Stimulated activated CD4-positive, alpha-beta T cell treated with anti-CD3 and anti-CD28 coated beads, Interleukin-15, amount 100 ng/mL, for 1 hour (primary cell): Measurements from ENCODE around the gene KCNQ5.
A peak's percentile ranks its signal among the peaks of the same experiment; 100 is the strongest.
"Not testable (repeated sequence)": the region's sequence is repeated elsewhere in the genome, so short reads cannot be mapped to it uniquely, and the experiment has no call there.

Experiments used
- DNase-seq, 2 donors: peaks; one replicate each; pipeline ENCODE4 v3.0.0-alpha.2; 2020; ENCODE audit warnings: low read depth in 1 of 2, low spot score in 1 of 2

KCNQ5 gene

DNA sequence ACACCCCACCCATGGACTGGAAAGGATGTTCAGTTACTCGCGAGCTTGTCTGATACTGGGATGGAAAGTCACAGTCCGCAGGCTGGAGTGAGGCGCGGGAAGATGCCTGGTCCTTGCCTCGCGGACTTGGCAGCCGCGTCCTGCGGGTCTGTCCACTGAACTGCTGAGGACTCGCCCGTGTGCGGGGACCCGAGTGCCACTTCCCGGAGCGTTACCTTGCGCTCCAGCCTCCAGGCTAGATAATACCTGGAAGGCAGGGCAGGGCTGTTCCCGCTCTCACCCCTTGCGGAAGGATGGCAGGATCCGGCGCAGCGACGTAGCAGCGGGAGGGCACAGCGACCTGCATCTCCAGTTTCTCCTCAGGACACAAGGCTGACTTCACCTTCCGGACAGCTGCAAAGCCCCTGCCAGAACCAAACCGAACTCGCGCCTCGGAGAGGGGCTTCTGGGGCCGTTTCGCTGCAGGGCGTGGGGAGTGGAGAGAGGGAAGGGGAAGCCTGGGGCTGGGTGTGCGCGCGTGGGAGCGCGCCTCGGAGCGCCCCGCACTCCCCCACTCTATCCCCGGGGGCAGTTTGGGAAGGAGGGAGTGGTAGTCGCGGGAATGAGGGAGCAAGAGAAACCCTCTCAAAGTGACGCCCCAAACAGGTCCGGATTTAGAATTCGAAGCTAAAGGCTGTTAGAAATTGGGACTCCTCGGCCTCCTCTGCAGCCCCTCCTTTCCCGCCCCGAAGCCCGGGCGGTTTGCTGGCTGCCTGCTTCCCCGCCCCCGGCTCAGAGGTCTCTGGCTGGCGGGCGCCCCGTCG is at the start of gene KCNQ5:
TSS of gene KCNQ5 (plus strand) at position 774 of the 803 bp plus-strand sequence.
- peak in 1 of 2 donors; percentile 10 for DNase-seq

DNA sequence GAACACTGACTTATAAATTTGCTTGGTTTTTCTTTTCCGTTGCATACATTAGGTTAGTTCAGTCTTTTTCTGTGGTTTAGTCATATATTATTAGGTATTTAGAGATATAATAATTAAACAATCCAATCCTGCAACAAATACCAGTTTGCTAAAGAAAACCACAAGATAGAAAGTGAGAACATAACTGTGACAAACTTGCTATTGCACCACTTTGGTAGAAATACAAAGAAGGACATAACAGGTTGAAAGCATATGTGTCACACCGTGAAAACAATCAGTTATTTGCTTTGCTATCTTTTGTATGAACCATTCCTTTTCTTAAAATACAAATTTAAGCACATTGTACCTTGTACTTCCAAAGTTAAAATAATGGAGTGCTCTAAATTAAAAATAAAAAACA is 42.0 kb upstream of the KCNQ5 start:
- no peak for DNase-seq

DNA sequence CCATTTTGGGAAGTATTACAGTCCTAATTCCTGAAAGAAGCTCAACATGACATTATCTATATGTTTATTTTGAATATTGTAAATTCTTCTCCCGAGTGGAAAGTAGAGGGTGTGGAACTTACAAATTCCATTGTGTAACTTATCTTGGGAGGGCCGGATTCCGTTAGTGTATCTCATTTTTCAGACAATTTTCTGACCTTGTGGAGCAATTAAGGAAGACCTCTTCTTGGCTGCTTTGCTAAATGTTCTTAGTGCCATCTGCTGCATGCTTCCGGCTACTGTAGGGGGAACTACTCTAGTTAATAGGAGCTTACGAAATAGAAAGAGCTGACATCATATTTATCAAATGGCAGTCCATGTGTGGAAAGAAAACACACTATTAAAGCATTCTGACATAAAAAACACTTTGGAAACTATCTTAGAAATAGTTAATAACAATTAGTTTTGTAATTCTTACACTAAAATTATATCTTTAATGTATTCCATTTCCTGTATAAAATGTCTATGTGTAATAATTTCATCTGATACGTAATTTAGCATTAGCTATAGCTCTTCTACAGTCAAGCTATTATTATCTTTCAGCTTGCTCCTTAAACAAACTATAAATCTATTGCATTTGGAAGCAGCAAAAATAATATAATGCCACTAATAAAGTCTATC is 41.5 kb upstream of the KCNQ5 start:
- no peak for DNase-seq

DNA sequence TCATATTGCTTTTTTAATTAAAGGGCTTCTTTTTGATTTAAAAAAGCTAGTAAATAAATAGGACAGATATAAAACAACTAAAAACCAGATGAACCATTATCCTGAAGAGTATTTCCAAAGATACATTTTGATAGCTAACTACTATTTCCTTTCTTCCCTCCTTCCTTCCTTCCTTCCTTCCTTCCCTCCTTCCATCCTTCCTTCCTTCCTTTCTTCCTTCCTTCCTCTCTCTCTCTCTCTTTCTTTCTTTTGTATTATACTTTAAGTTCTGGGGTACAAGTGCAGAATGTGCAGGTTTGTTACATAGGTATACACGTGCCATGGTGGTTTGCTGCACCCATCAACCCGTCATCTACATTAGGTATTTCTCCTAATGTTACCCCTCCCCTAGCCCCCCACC is 40.9 kb upstream of the KCNQ5 start:
- DNase-seq: not testable (repeated sequence)

DNA sequence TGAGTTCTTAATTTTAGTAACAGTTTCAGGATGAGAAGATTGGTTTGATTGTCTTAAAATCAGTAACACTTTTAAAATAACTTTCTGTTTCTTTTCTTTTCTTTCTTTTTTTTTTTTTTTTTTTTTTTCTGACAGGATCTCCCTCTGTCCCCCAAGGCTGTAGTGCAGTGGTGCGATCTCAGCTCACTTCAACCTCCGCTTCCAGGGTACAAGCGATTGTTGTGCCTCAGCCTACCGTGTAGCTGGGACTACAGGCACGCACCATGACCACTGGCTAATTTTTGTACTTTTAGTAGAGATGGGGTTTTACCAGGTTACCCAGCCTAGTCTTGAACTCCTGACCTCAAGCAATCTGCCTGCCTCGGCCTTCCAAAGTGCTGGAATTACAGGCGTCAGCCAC is 33.7 kb upstream of the KCNQ5 start:
- DNase-seq: no peak

DNA sequence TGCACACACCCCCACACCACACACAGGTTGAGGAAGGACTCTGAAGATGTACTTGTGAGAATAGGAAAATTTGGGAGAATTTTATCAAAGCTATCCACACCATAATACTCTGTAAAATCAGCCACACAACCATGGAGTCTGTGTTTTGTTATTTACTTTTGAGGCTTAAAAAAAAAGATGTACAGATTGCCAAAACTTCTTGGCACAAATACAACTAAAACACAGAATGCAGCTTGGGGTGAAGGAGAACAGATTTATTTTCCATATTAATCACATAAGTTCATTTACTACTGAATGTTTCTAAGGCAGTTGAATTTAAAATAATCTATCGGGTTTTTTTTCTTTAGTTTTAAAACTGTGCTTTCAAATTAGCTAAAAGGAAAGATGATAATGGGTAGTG is 32.8 kb upstream of the KCNQ5 start:
- DNase-seq: no peak

DNA sequence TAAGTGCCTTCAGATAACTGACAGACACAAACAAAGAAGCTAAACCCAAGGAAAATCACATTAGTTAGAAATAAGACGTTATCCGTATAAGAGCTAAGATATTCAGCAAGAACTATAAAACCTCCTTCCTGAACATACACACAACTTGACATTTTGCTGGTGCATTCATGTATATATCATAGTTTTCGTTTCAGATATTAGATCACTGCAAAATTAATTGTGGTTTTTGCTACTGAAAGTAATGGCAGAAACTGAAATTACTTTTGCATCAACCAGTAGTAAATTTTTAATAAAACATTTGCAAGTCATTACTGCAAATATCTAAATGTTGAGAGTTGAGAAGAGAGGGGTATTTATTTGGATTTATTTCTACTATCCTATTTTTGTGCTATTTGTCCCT is 26.1 kb upstream of the KCNQ5 start:
- DNase-seq: no peak

DNA sequence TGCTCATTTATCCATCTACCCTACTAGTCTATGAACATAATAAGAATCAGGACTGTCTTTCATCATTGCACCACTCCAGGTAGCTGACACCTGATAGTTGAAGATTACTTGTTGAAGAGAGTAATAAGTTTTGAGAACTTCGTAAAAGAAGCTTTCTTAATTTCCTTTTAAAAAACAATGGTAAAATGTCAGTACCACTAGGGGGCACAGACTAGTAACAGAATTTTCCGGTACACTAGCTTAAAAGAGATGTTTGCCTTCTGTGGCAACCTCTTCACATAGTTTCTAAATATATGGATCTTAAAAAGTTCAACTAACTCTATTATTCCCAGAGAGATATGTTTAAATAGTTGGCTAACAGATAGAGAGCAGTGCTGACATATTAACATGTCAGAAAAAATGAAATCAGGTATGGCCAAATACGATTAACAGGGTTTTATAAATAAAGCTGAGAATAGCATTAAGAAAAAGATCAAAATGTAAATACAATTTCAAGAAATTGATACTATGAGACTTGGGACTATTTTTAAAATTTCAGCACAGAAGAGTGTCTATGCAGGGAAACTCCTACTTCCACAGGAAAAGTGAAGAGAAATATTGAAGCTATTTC is 5.4 kb upstream of the KCNQ5 start:
- DNase-seq: no peak

DNA sequence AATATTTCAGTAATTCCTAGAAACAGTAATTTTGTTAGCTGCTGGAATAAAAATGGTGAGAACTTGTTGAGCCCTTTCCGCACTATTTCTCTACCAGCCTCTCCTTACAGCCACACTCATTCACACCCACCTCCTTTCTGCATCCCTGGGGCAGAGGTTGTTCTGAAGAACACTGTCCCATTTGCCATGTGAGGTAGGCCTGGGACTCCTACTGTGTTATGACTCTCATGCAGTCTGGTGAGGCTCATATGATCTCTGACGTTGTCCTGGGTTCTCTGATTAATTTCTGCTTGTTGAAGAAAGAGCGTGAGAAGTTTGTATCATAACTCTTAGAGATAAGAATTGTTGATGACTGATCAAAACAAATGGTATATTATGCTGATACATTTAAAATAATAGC is 4.1 kb upstream of the KCNQ5 start:
- no peak for DNase-seq

DNA sequence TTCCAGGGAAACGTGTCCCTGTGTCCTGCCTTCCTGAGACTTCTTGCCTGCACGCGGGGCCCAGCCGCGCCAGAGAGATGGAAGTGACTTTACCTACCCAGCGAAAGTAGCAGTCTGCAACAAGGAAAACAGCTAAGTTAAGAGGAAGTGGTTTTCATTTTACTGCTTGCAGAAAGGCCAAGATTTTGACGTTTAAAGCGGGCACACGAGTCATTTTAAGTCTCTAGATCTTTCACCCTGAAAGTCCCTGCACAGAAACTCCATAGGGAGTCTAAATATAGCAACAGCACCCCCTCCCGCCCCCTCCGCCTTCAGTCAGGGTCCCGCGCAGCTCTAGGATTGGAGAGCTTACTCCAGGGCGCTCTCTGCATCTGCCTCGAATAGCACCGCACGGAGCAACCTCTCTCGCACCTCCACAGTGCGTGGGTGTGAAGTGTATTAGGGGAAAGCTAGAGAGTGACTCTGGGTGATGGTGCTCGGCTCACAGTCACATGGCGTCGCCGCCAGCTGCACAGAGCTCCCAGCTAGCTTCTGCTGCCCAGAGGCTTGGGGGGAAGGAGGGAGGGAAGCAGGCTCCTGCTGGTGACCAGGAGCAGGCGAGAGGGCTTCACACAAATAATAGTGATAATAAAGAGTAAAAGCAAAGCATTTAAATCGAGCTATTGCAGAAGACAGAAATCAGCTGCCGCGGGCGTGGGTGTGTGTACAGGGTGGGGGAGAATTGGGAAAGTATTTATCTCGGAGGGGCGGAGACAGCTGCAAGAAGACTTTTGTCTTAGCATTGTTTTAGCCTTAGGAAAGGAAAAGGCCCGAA is 1.8 kb upstream of the KCNQ5 start:
- DNase-seq: peak; percentile 26 to 60

DNA sequence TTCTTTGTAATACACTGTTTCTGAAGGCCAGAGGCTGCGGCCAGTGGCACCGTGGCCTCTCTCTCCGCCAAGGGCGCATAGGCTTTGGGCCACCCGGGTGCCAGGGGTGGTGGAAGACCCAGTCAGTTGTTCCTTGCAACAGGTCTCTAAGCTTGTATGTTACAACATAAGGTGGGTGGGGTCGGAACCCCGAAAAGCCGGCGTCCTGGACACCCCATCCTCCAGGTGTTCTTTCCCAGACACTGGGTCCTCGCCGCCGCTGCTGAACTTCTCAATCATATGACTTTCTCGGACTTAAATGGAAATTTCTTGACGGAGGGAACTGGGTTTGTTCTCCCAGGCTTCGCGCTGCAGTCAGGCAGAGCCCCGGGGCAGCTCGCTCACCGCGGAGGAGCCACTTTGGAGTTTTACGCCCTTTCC is 983 bp upstream of the KCNQ5 start:
- DNase-seq: peak in 1 of 2 donors; percentile 3

DNA sequence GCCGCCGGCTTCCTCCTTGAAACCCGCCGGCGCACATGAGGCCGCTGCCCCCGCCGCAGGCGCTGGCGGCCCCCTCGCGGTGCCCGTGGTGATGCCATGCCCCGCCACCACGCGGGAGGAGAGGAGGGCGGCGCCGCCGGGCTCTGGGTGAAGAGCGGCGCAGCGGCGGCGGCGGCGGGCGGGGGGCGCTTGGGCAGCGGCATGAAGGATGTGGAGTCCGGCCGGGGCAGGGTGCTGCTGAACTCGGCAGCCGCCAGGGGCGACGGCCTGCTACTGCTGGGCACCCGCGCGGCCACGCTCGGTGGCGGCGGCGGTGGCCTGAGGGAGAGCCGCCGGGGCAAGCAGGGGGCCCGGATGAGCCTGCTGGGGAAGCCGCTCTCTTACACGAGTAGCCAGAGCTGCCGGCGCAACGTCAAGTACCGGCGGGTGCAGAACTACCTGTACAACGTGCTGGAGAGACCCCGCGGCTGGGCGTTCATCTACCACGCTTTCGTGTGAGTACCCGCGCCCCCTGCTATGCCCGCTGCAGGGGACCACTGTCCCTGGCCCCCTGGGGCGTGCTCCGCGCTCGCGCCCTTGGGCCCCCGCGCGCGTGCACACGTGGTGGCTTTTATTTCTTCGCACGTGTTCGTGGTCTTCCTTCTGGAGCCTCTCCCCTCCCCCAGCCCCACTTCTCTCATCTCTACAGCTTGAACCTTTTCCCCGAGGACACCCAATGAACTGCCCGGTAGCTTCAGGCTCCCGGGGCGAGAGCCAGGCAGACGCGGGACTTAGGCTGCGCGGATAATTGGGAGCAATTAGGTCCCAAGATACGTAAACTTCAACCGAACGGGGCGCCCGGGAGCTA is 453 bp downstream of the KCNQ5 start:
- DNase-seq: peak; percentile 23 to 54

DNA sequence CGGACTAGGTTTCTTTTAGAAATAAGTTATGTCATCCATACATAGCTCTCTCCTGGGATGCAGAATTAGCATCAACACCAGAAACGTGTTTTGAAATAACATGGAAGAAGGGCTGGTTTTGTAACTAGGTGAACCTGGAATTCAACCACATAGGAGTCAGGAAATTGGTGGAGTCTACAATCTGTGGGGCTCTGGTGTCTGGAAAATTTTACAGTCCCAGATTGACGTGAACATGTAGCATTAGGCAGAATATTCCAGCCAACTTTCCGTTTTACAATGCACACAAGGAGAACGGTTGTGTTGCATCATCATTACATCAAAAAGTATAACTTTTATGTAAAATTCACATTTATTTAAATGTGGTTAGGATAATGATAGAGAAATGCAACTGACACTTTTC is 1.9 kb downstream of the KCNQ5 start:
- DNase-seq: no peak

DNA sequence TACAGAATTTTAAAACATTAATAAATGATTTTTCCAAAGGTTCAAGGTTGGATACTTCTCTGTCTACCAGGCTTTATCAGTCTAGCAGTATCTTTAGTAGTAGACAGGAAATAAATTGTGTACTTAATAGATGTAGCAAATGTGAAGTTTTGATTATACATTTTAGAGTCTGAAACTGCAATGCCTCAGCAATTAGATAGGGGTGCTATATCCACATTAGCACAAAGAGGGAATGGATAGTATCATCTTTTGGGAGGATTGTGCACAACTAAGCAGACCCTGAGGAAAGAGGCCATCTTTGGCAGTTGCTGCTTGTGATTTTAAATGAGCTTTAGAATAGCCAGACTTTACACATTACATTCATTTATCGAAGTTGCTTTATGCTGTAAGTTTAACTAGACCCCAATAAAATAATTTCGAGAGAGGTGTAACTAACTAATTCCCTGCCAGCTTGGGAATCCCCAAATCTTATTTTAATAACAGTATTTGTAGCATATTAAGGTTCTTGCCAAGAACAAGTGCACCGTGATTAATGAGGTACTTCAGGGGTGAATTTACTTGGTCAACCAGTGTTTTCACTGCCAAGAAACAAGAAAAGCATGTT is 2.8 kb downstream of the KCNQ5 start:
- DNase-seq: no peak

DNA sequence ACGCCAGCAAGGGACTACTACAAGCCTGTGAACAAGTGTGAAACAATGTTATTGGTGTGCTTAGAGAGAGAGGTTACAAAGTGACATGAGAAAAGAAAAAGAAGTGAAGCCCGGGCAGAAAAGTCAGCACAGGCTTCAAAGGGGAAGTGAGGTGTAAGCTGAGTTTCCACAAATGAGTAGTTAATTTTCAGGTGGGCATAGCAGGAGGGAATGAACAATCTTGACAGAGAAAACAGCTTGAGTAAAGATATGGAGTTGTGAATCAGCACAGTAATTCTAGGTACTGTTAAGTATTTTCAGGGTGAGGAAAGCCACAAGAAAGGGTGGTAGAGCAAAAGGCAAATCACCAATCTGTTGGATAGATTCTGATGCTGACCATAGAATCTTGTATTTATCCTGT is 4.3 kb downstream of the KCNQ5 start:
- no peak for DNase-seq

DNA sequence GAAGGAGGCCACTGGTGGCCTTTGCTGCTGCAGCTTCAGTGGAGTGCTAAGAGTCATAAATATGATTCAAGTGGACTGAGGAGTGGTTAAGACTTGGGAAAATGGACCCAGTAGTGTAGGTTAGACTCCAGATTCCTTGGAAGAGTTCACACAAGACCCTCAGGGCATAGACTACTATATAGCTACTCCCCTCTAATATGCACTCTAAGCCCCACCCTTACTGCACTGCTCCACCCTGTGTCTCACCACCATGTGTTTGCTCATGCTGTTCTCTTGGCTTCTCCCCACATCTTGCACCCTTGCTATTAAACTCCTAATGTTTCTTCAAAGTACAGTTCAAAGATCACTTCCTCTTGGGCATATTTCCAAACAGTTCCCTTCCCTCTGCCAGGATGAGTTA is 5.7 kb downstream of the KCNQ5 start:
- no peak for DNase-seq

DNA sequence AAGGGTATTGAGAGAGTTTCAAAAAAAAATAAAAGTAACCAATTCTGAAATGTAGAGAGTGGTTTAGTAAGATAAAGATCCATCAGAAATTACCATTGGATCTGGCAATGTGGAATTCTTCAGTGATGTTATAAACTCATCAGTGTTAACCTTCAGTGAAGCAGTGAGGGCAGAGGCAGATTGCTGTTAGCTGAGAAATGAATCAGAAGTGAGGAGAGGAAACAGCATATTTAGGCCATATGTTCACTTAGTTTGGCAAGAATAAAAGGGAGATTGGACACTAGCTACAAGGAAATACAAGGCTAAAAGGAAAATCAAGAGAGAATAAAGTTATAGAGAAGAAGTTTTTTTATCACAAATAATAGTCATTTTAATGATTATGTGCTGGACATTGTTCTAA is 9.6 kb downstream of the KCNQ5 start:
- no peak for DNase-seq

DNA sequence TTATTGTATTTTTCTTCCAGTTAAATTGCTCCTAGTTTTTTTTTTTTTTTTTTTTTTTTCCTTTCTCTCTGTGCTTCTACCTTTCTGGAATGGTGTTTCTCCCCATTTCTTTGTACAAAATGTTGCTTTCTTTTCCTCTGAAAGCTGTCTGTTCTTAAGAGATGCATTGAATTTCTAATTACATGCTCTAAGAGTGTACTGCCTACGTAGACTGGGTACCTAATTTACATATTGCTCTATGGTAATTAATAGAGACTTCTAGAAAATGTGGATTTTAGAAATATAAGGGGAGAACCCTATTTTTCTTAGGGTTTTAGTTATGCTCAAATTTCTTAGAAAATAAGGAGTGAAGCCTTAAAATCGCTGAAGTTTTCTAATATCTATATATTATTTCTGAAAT is 13.8 kb downstream of the KCNQ5 start:
- DNase-seq: no peak

DNA sequence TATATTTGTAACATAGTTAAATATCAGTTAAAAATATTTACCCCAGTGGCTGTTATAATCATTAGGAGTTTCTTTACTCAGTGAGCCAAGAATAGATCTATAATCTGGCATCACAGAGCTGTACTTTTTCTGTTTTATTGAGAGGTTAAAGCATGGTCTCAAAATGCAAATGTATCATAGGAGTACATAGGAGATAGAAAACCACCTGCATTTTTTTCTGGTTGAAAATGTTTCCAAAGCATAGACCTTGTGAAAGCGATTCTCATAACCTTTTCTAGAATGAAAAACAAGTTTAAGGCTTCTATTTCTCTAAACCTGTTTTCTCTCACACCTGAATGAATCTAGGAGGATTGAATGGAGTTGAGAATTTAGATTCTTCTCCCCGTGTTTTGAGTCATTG is 14.4 kb downstream of the KCNQ5 start:
- DNase-seq: no peak

DNA sequence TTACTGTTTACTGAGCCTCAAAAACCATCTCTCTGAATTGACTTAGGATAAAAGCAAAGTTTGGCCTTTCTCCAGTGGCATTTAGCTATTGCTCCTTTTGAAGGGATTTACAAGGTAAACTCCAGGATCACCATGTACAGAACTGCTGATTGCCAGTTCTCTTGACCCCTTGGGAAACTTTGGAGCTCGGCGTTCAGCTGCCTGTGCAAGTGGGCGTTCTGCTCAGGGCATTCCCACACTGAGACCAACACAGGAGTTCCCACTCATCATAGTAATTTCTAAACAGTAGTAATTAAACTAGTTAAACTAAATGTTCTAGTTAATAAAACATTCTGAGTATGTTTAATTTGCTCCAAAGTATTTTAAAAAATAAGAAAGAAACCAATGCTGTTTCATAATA is 14.9 kb downstream of the KCNQ5 start:
- no peak for DNase-seq
